Measurements from ENCODE around the gene IFT27. TPM values are rescaled to one million over a fixed set of nuclear protein-coding genes. Genes with fewer than 3 reads are reported as not detected.

IFT27 gene
- total and polyA plus RNA-seq, 2 experiments from 2014 or later = 28.5 to 63.5 TPM

DNA sequence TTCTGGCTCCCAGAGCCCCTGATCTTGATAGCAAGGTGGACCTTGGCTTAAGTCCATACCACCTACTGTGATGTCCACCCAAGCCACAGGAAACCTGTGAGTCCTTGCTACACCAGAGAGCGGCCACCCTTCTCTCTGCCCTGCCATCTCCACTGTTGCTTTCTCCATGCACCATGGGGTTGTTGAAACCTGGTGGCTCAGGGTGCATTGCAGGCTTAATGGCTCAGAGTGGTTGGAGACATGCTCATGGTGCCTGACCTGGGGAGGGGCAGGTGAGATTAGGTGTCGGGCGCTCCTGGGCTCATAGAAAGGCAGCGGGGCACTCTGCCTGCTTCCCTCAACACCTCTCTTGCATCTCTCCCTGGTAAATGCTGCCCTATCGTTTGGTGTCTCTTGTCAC, 47.4 kb downstream of the IFT27 start:
- no peaks in the 10 kb centered on the region for H3K27me3 ChIP-seq (ENCODE audit: insufficient read depth)
- Mint-ChIP-seq H3K9me3 (no peaks in the 10 kb centered on the region), H3K27me3 (ENCODE audit: insufficient read depth, low read depth, poor library complexity) (no peaks in the 10 kb centered on the region), H3K27ac (no peak overlapping the region), H3K4me3 (no peak overlapping the region), H3K4me1 (peaks cover 3% of the 10 kb centered on the region), H3K36me3 (ENCODE audit: low read depth) (no peaks in the 10 kb centered on the region; the same call in 2 of the 3 replicates)
- H3K4me2 ChIP-seq = no peak overlapping the region
- TF ChIP-seq JUNB (IDR thresholded peaks at IDR 0.05; ENCODE audit: unreplicated experiment) (no peak), CREB1 (CRISPR knock-in tag; IDR thresholded peaks at IDR 0.05; ENCODE audit: low read depth) (no peak), STAT1 (IDR thresholded peaks at IDR 0.05; ENCODE audit: unreplicated experiment) (no peak), POLR2AphosphoS5 (IDR thresholded peaks at IDR 0.05; ENCODE audit: low read depth) (no peak), NANOG (IDR thresholded peaks at IDR 0.05; ENCODE audit: borderline replicate concordance) (no peak)
- TF ChIP-seq, protein P1, sequence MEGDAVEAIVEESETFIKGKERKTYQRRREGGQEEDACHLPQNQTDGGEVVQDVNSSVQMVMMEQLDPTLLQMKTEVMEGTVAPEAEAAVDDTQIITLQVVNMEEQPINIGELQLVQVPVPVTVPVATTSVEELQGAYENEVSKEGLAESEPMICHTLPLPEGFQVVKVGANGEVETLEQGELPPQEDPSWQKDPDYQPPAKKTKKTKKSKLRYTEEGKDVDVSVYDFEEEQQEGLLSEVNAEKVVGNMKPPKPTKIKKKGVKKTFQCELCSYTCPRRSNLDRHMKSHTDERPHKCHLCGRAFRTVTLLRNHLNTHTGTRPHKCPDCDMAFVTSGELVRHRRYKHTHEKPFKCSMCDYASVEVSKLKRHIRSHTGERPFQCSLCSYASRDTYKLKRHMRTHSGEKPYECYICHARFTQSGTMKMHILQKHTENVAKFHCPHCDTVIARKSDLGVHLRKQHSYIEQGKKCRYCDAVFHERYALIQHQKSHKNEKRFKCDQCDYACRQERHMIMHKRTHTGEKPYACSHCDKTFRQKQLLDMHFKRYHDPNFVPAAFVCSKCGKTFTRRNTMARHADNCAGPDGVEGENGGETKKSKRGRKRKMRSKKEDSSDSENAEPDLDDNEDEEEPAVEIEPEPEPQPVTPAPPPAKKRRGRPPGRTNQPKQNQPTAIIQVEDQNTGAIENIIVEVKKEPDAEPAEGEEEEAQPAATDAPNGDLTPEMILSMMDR (conservative IDR thresholded peaks at IDR 0.05; ENCODE audit: low read depth in 2 of 2) = no peak
- no peak for ATAC-seq
- H3K79me2 ChIP-seq (replicated peaks; ENCODE audit: insufficient read depth) = no peaks in the 10 kb centered on the region
- H3K4me3 ChIP-seq = no peak overlapping the region
- H2AFZ ChIP-seq = no peak overlapping the region
- no peaks in the 10 kb centered on the region for H3K9me2 ChIP-seq (ENCODE audit: insufficient read depth)
- H3F3A ChIP-seq (replicated peaks; ENCODE audit: low read depth) = no peaks in the 10 kb centered on the region
- no peaks in the 10 kb centered on the region for H3K4me1 ChIP-seq (ENCODE audit: insufficient read depth)
- H4K20me1 ChIP-seq (replicated peaks; ENCODE audit: insufficient read depth) = no peaks in the 10 kb centered on the region
- no peak for DNase-seq (ENCODE audit: low spot score)
- H3K36me3 ChIP-seq (ENCODE audit: insufficient read depth) = no peaks in the 10 kb centered on the region
- no peak overlapping the region for H3K27ac ChIP-seq (ENCODE audit: low read depth)

DNA sequence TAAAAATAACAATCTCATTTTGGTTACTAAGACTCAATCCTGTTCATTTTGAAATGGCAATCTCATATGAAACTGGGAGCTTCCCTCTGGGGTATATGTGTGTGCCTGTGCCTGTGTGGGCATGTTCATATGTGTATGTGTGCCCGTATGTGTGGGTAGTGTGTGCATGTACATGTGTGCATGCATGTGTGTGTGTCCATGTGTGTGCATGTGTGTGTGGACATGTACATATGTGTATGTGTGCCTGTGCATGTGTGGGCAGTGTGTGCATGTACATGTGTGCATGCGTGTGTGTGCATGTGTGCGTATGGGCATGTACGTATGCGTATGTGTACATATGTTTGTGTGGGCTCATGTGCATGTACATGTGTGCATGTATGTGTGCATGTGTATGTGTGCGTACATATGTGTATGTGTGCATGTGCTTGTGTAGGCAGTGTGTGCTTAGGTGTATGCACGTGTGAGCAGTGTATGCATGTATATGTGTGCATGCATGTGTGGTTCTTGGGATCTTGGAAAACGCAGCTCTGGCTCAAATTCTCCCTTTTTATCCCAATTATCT, 47.9 kb downstream of the IFT27 start:
- no peaks in the 10 kb centered on the region for H3K4me1 ChIP-seq (ENCODE audit: insufficient read depth)
- DNase-seq (ENCODE audit: low spot score) (no peak), ATAC-seq (no peak)

More for the DNA sequence above, 47.9 kb downstream of the IFT27 start:
- no peaks in the 10 kb centered on the region for H3K79me2 ChIP-seq (replicated peaks; ENCODE audit: insufficient read depth)
- H3K27me3 ChIP-seq (ENCODE audit: insufficient read depth) = no peaks in the 10 kb centered on the region
- TF ChIP-seq, protein P2, sequence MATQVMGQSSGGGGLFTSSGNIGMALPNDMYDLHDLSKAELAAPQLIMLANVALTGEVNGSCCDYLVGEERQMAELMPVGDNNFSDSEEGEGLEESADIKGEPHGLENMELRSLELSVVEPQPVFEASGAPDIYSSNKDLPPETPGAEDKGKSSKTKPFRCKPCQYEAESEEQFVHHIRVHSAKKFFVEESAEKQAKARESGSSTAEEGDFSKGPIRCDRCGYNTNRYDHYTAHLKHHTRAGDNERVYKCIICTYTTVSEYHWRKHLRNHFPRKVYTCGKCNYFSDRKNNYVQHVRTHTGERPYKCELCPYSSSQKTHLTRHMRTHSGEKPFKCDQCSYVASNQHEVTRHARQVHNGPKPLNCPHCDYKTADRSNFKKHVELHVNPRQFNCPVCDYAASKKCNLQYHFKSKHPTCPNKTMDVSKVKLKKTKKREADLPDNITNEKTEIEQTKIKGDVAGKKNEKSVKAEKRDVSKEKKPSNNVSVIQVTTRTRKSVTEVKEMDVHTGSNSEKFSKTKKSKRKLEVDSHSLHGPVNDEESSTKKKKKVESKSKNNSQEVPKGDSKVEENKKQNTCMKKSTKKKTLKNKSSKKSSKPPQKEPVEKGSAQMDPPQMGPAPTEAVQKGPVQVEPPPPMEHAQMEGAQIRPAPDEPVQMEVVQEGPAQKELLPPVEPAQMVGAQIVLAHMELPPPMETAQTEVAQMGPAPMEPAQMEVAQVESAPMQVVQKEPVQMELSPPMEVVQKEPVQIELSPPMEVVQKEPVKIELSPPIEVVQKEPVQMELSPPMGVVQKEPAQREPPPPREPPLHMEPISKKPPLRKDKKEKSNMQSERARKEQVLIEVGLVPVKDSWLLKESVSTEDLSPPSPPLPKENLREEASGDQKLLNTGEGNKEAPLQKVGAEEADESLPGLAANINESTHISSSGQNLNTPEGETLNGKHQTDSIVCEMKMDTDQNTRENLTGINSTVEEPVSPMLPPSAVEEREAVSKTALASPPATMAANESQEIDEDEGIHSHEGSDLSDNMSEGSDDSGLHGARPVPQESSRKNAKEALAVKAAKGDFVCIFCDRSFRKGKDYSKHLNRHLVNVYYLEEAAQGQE (IDR thresholded peaks at IDR 0.05; ENCODE audit: unreplicated experiment) = no peak
- TF ChIP-seq, protein P3, sequence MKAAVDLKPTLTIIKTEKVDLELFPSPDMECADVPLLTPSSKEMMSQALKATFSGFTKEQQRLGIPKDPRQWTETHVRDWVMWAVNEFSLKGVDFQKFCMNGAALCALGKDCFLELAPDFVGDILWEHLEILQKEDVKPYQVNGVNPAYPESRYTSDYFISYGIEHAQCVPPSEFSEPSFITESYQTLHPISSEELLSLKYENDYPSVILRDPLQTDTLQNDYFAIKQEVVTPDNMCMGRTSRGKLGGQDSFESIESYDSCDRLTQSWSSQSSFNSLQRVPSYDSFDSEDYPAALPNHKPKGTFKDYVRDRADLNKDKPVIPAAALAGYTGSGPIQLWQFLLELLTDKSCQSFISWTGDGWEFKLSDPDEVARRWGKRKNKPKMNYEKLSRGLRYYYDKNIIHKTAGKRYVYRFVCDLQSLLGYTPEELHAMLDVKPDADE (IDR thresholded peaks at IDR 0.05) = no peak
- TF ChIP-seq ZNF331 (CRISPR knock-in tag; IDR thresholded peaks at IDR 0.05; ENCODE audit: low read depth) (no peak), EZH2 (IDR thresholded peaks at IDR 0.05; ENCODE audit: low read depth, unreplicated experiment) (no peak), EZH2phosphoT487 (IDR thresholded peaks at IDR 0.05; ENCODE audit: unreplicated experiment) (no peak), STAT1 (IDR thresholded peaks at IDR 0.05; ENCODE audit: unreplicated experiment) (no peak)
- no peak overlapping the region for H3K4me3 ChIP-seq
- H4K20me1 ChIP-seq (replicated peaks; ENCODE audit: insufficient read depth) = no peaks in the 10 kb centered on the region
- H3F3A ChIP-seq (replicated peaks; ENCODE audit: low read depth) = no peaks in the 10 kb centered on the region
- no peaks in the 10 kb centered on the region for H3K9me3 Mint-ChIP-seq
- H2AFZ ChIP-seq = no peak overlapping the region
- no peaks in the 10 kb centered on the region for H3K27me3 Mint-ChIP-seq (ENCODE audit: insufficient read depth, low read depth, poor library complexity)
- no peak overlapping the region for H3K4me2 ChIP-seq
- no peak overlapping the region for H3K27ac ChIP-seq (ENCODE audit: low read depth)
- no peaks in the 10 kb centered on the region; the same call in 2 of the 3 replicates for H3K36me3 Mint-ChIP-seq (ENCODE audit: low read depth)
- H3K4me1 Mint-ChIP-seq = peaks cover 3% of the 10 kb centered on the region
- no peak overlapping the region for H3K27ac Mint-ChIP-seq
- no peak overlapping the region for H3K4me3 Mint-ChIP-seq
- no peaks in the 10 kb centered on the region for H3K9me2 ChIP-seq (ENCODE audit: insufficient read depth)
- no peaks in the 10 kb centered on the region for H3K36me3 ChIP-seq (ENCODE audit: insufficient read depth)

All from GM23338 (cell line).